Activated naive CD8-positive, alpha-beta T cell treated with anti-CD3 and anti-CD28 coated beads, Interleukin-2, amount 50 U/mL, for 24 hours (primary cell): ENCODE data around the gene CCDC85A.

Source experiments
- ATAC-seq: fragments of 150-1000 bp; cut with Tn5 transposase; one replicate; pipeline ENCODE4 v1.10.0; 2021
- DNase-seq: peaks from one replicate; pipeline ENCODE4 v3.0.0; 2021
- H3K27ac Mint-ChIP-seq: one replicate; pipeline ENCODE4 v1.8.0; 2021; ENCODE audit warnings: mild to moderate bottlenecking, mixed read lengths
- H3K27me3 Mint-ChIP-seq: one replicate; pipeline ENCODE4 v1.8.0; 2021; ENCODE audit warnings: mixed read lengths
- H3K36me3 Mint-ChIP-seq: one replicate; pipeline ENCODE4 v1.8.0; 2021; ENCODE audit warnings: low read depth, mixed read lengths
- H3K4me1 Mint-ChIP-seq: one replicate; pipeline ENCODE4 v1.8.0; 2021; ENCODE audit warnings: mixed read lengths
- H3K4me3 Mint-ChIP-seq: one replicate; pipeline ENCODE4 v1.8.0; 2021; ENCODE audit warnings: mild to moderate bottlenecking, moderate library complexity, mixed read lengths
- H3K9me3 Mint-ChIP-seq: one replicate; pipeline ENCODE4 v1.8.0; 2021; ENCODE audit warnings: mixed read lengths

CCDC85A gene

DNA sequence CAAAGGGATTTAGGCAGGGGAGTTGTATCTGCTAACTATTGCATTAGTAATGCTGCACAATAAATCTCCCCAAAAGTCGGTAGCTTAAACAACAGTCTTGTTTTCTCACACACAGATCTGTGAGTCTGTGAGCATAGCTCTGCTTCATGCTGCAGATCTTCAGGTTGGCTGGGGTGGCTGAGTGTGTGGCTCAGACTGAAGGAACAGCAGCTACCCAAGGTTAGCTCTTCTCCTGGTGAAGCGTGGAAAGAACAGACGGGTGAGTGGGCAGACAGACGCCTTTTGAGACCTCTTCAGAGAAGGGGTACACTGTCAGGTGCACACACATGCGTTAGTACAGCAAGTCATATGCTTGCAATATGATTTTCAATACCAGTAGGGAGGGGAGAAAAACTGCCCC, 3.9 kb upstream of the CCDC85A start:
- Mint-ChIP-seq H3K27me3 (peaks cover 19% of the 10 kb centered on the region), H3K36me3 (no peaks in the 10 kb centered on the region), H3K4me3 (no peak overlapping the region), H3K27ac (no peak overlapping the region), H3K9me3 (no peaks in the 10 kb centered on the region), H3K4me1 (peaks cover 2% of the 10 kb centered on the region)
- no peak for DNase-seq
- no peak for ATAC-seq

DNA sequence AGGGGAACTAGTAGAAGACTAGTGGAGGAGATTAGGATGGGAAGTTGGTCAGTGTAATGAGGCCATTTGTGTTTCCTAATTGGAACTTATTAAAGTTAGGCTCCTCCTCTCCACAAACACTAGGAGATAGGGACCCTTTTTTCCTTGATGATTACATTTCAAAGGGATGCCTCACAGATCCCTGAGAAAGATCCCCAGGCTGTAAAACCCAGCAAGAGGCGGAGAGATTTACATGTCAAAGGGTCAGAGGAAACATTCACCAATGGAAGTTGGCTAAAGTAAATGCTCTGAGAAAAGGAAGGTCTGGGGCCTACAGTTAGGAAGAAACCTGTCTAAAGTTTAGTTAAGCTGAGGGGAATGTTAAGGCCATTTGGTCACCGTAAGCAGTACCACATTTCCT, 1.4 kb upstream of the CCDC85A start:
- no peak overlapping the region for H3K4me3 Mint-ChIP-seq
- H3K27ac Mint-ChIP-seq, result no peak overlapping the region
- H3K27me3 Mint-ChIP-seq, result peaks cover 44% of the 10 kb centered on the region
- no peaks in the 10 kb centered on the region for H3K36me3 Mint-ChIP-seq
- no peaks in the 10 kb centered on the region for H3K9me3 Mint-ChIP-seq
- DNase-seq (no peak), ATAC-seq (no peak)
- peaks cover 5% of the 10 kb centered on the region for H3K4me1 Mint-ChIP-seq

DNA sequence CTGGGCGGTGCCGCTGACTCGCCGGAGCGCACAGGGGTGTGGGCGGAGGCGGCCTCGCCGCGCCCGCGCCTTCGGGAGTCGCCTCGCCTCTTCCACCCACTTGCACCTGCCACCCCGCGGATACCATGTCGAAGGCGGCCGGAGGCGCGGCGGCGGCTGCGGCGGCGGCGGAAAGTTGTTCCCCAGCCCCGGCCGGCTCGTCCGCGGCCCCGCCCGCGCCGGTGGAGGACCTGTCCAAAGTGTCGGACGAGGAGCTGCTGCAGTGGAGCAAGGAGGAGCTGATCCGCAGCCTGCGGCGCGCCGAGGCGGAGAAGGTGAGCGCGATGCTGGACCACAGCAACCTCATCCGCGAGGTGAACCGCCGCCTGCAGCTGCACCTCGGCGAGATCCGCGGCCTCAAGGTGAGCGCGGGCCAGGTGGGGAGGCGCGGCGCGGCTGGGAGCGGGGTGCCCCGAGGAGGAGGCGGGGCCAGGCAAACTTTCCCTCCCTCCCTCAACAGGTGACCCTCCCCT, 766 bp downstream of the CCDC85A start:
- H3K4me1 Mint-ChIP-seq, result peaks cover 5% of the 10 kb centered on the region
- peak; percentile 3 for ATAC-seq

DNA sequence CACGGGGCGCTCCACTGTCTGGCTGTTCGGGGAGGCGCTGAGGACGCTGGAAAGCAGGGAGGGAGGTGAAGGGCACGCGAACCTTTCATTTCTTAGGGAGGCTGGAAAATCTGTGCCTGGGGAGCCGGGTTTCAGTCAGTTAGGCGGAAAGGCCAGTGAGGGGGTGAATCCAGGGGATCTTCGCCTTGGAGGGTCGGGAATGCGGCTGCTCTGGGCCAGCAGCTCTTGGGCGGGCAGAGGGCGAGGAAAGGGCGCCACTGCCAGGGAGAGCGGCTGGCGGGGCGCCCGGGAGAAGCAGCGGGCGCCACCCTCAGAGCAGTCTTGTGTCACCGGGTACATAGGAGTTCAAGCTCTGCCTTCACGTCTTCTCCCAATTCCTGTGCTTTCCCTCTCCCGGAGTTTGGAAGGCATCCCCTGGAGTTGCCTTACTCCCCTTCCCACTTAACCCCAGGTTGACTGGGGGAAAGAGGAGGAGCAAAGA, 1.4 kb downstream of the CCDC85A start:
- H3K4me1 Mint-ChIP-seq, result peaks cover 5% of the 10 kb centered on the region
- no peaks in the 10 kb centered on the region for H3K36me3 Mint-ChIP-seq
- peak overlapping the region; percentile 7 for H3K4me3 Mint-ChIP-seq
- DNase-seq (no peak), ATAC-seq (no peak)
- H3K27me3 Mint-ChIP-seq, result peaks cover 56% of the 10 kb centered on the region
- H3K9me3 Mint-ChIP-seq, result no peaks in the 10 kb centered on the region
- H3K27ac Mint-ChIP-seq, result no peak overlapping the region

More for the DNA sequence above, 766 bp downstream of the CCDC85A start:
- DNase-seq, result peak; percentile 3
- H3K27ac Mint-ChIP-seq, result no peak overlapping the region
- no peaks in the 10 kb centered on the region for H3K36me3 Mint-ChIP-seq
- peaks cover 53% of the 10 kb centered on the region for H3K27me3 Mint-ChIP-seq
- no peak overlapping the region for H3K4me3 Mint-ChIP-seq
- H3K9me3 Mint-ChIP-seq, result no peaks in the 10 kb centered on the region

DNA sequence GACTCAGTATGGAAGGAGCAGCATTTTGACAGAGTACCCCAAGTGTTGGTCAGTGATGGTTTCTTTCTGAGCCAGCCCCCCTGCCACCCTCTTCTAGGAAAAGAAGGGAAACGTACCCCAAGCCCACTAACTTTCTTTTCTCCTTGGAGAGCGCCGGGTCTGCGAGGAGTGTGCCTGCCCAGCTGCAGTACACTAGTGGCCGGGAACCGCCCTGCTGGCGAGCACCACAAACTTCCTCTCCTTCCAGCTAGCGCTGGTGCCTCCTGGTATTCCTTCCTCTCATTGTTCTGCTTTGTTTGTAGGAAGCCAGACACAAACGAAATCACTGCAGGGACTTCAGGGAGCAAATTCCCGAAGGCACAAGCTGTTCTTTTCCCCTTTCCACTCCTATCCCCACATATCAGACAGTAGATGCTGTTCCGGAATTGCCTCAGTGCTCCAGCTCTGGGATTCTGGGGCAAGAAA, 1.8 kb downstream of the CCDC85A start:
- peaks cover 57% of the 10 kb centered on the region for H3K27me3 Mint-ChIP-seq
- H3K36me3 Mint-ChIP-seq, result no peaks in the 10 kb centered on the region
- ATAC-seq (no peak), DNase-seq (no peak)
- H3K9me3 Mint-ChIP-seq, result no peaks in the 10 kb centered on the region
- H3K4me3 Mint-ChIP-seq, result no peak overlapping the region
- no peak overlapping the region for H3K27ac Mint-ChIP-seq
- peaks cover 5% of the 10 kb centered on the region for H3K4me1 Mint-ChIP-seq

DNA sequence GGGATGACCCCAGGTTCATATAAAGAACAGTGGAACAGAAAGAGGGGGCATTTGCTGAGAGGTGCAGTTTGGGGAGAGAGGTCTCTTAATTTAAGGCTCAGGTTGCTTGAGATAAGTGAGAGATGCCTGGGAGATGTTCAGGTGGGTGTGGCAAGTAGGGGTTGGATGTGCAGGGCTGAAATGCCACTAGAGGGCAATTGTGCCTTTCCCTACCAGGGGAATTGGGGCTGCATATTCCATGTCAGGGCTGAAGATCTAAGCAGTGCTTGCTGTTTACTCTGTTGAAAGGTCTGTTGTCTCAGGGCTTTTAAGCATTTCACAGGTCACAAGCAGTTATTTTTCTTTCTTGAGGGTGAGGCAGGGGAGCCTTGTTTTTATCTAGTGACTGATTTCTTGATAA, 7.8 kb downstream of the CCDC85A start:
- Mint-ChIP-seq H3K9me3 (no peaks in the 10 kb centered on the region), H3K36me3 (no peaks in the 10 kb centered on the region), H3K4me3 (no peak overlapping the region), H3K27ac (no peak overlapping the region), H3K4me1 (no peaks in the 10 kb centered on the region), H3K27me3 (peaks cover 30% of the 10 kb centered on the region)
- ATAC-seq (no peak), DNase-seq (no peak)

DNA sequence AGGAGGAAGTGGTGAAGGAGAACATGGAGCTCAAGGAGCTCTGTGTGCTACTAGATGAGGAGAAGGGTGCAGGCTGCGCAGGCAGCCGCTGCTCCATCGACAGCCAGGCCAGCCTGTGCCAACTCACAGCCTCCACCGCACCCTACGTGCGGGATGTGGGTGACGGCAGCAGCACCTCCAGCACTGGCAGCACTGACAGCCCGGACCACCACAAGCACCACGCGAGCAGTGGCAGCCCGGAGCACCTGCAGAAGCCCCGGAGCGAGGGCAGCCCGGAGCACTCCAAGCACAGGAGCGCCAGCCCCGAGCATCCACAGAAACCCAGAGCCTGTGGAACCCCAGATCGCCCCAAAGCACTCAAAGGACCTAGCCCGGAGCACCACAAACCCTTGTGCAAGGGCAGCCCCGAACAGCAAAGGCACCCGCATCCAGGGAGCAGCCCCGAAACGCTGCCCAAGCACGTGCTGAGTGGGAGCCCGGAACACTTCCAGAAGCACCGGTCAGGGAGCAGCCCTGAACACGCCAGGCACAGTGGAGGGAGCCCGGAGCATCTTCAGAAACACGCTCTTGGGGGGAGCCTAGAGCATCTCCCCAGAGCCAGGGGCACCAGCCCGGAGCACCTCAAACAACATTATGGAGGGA, 9.0 kb downstream of the CCDC85A start:
- Mint-ChIP-seq H3K4me1 (no peaks in the 10 kb centered on the region), H3K36me3 (no peaks in the 10 kb centered on the region), H3K9me3 (no peaks in the 10 kb centered on the region), H3K27me3 (peaks cover 18% of the 10 kb centered on the region), H3K4me3 (no peak overlapping the region), H3K27ac (no peak overlapping the region)
- ATAC-seq (no peak), DNase-seq (no peak)

DNA sequence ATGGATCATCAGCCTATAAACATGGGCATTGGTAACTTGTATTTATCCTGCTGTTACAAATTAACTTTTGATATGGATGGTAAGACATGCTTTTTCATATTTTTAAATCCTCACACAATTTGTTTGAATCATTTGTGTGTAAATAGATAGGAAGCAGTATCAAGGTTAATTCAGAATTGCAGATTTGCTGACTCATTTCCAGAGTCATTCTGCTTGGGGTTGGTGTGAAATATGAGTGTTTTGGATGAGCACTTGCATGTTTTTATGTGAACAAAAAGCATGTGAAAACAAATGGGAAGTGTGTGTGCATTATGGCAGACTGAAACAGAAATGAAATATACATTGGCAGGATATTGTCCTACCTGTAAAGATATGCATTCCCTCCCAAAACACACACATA, 11.8 kb downstream of the CCDC85A start:
- no peak for ATAC-seq
- no peaks in the 10 kb centered on the region for H3K4me1 Mint-ChIP-seq

DNA sequence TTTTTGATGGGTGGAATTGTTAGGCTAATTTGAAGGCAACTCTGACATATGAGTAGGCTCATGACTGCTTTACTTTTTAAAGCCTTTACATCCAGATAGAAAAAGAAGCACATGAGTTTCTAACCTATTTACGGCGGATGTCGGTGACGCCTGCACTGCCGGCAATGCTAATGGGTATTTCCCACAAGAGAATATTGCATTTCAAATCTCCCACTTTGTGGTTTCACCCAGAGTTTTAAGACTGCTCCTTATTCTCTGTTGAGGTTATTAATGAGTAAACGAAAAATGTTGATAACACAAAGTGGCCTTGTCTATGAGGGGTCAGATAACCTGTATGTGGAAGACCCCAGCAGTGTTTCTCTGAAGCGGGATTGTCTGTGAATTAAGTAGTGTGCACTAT, 14.0 kb downstream of the CCDC85A start:
- no peak for DNase-seq
- no peak for ATAC-seq
- Mint-ChIP-seq H3K36me3 (no peaks in the 10 kb centered on the region), H3K4me1 (no peaks in the 10 kb centered on the region), H3K27ac (no peak overlapping the region), H3K27me3 (peaks cover 3% of the 10 kb centered on the region), H3K9me3 (no peaks in the 10 kb centered on the region), H3K4me3 (no peak overlapping the region)

More for the DNA sequence above, 11.8 kb downstream of the CCDC85A start:
- peaks cover 6% of the 10 kb centered on the region for H3K27me3 Mint-ChIP-seq
- no peak for DNase-seq
- no peak overlapping the region for H3K4me3 Mint-ChIP-seq
- H3K9me3 Mint-ChIP-seq, result no peaks in the 10 kb centered on the region
- H3K27ac Mint-ChIP-seq, result no peak overlapping the region
- H3K36me3 Mint-ChIP-seq, result no peaks in the 10 kb centered on the region

DNA sequence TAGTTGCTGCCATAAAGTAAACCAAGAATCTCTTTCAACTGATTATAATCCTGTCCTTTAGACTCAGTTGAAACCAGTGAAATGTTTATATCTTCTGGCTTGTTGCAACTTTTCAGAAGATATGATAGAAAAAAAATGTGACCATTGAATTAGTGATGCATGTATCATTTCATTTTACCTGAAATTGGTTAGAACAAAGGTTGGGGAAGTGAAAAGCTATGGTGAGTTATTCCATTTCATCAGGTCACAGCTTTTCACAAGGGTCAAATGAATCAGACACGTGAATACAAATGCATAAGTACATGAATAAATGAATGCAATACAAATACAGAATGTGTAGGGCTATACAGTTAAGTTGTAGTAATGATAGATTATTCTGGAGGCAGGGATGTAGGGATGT, 15.1 kb downstream of the CCDC85A start:
- no peak overlapping the region for H3K27ac Mint-ChIP-seq
- no peaks in the 10 kb centered on the region for H3K36me3 Mint-ChIP-seq
- no peaks in the 10 kb centered on the region for H3K4me1 Mint-ChIP-seq
- H3K4me3 Mint-ChIP-seq, result no peak overlapping the region
- DNase-seq, result no peak
- ATAC-seq, result no peak
- H3K27me3 Mint-ChIP-seq, result no peaks in the 10 kb centered on the region
- H3K9me3 Mint-ChIP-seq, result no peaks in the 10 kb centered on the region

DNA sequence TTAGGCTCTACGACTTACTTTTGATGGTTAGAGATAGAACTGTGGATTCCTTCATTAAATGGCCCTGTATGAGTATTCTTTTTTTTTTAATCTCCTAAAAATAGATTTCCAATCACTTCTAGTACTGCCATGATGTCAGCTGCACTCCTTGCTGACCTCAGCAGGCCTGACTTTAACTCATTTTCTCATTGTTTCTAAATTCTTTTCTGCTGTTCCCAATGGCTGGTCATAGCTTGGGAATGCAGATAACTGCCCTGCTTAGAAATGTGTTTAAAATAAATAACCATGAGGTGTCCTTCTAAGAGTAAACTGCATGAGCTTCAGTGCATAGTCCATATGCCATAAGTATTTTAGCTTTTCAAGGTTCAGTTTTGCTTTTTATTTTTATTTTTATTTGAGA, 15.7 kb downstream of the CCDC85A start:
- Mint-ChIP-seq H3K36me3 (no peaks in the 10 kb centered on the region), H3K4me3 (no peak overlapping the region), H3K27me3 (no peaks in the 10 kb centered on the region), H3K4me1 (no peaks in the 10 kb centered on the region), H3K27ac (no peak overlapping the region), H3K9me3 (no peaks in the 10 kb centered on the region)
- no peak for ATAC-seq
- no peak for DNase-seq

DNA sequence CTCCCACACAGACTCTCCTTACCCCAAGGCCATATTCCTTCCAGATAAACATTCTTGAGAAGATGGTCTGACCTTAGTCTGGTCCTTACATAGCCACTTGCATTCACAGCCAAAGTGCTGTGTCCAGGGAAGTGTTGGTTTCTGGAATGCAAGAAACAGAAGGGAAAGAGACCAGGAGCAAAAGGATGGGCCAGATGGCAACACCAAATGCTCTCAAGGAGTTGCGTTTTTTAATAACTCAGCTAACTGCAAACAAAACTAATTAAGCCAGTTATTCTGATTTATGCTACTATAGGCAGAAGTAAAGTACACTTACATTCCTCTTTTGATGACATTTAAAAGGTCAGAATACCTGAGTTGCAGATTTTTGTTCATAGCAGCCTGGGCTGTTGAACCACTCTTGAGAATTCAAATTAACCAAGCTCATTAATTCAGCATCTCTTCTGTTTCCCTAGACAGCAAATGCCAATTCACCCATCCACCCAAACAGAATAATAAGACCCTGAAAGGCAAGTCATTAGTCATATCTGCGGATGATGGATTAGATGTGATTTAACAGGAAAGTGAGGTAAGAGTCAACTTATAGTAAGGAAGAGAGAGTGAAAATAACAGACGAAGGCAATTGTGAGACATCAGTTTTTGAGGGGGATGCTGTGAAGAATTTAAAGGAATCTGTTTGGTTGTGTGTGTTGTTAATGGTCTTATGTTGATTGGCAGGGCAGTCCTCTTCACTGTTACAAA, 18.8 kb downstream of the CCDC85A start:
- Mint-ChIP-seq H3K27ac (no peak overlapping the region), H3K27me3 (peaks cover 2% of the 10 kb centered on the region)
- no peak for ATAC-seq

DNA sequence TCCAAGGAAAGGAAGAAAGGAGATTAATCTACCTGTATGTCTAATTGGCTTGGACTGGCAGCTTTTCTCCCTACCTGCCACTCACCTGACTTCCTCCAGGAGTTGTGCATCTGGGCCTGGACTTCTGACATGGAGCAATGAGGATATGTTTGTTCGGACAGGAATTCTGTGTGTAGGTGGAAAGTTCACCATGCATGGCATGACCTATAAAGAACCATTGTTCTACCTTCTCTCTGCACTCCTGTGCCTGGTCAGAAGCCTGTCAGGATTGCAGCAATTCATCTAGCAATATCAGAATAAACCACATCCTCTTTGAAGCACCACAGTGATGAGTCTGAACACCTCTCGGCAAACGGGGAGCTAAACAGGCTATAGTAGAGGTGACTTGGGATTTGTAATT, 20.8 kb downstream of the CCDC85A start:
- Mint-ChIP-seq H3K36me3 (no peaks in the 10 kb centered on the region), H3K4me1 (no peaks in the 10 kb centered on the region), H3K4me3 (no peak overlapping the region), H3K27me3 (peaks cover 2% of the 10 kb centered on the region), H3K27ac (no peak overlapping the region), H3K9me3 (peaks cover 4% of the 10 kb centered on the region)
- DNase-seq, result no peak
- no peak for ATAC-seq

More for the DNA sequence above, 18.8 kb downstream of the CCDC85A start:
- Mint-ChIP-seq H3K36me3 (no peaks in the 10 kb centered on the region), H3K4me1 (no peaks in the 10 kb centered on the region), H3K9me3 (peaks cover 4% of the 10 kb centered on the region), H3K4me3 (no peak overlapping the region)
- no peak for DNase-seq

DNA sequence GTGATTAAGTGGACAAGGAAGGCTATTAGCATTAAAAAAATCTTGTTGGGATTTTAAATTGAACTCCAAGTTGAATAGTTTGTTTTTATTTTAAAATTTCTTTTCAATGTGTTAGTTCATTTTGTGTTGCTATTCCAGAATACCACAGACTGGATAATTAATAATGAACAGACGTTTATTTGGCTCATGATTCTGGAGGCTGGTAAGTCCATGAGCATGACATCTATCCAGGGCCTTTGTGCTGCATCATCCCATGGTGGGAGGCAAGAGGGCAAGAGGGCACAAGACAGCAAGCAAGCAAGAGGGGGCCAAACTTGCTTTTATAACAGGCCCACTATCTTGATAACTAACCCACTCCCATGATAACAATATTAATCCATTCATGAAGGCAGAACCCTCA, 22.5 kb downstream of the CCDC85A start:
- H3K4me1 Mint-ChIP-seq, result no peaks in the 10 kb centered on the region
- no peak overlapping the region for H3K4me3 Mint-ChIP-seq
- no peak overlapping the region for H3K27ac Mint-ChIP-seq
- DNase-seq (no peak), ATAC-seq (no peak)
- H3K27me3 Mint-ChIP-seq, result peaks cover 2% of the 10 kb centered on the region
- peaks cover 4% of the 10 kb centered on the region for H3K9me3 Mint-ChIP-seq
- H3K36me3 Mint-ChIP-seq, result no peaks in the 10 kb centered on the region

DNA sequence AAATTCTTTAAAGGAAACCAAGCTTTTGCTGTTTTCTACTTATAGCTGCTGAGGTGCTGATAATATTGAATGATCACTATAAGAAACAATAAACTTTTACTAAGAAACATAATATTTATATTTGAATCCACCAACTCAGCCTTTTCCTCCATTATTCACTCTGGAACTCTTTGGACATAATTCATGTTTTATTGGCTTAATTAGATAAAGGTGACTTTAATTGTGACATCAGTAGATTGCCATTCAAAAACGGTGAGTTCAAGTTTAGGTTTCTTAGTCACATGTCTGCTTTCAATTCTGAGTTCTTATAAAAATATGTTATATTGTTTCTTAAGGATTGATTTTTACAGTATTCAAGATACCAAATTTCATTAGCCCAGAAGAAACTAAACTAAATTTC, 24.0 kb downstream of the CCDC85A start:
- Mint-ChIP-seq H3K27me3 (peaks cover 2% of the 10 kb centered on the region), H3K36me3 (no peaks in the 10 kb centered on the region)

More for the DNA sequence above, 24.0 kb downstream of the CCDC85A start:
- Mint-ChIP-seq H3K4me1 (no peaks in the 10 kb centered on the region), H3K27ac (no peak overlapping the region), H3K4me3 (no peak overlapping the region), H3K9me3 (peaks cover 4% of the 10 kb centered on the region)
- DNase-seq (no peak), ATAC-seq (no peak)
